GM13977 (cell line): ENCODE measurements around the gene ZBTB21.
"Not testable (repeated sequence)": the region's sequence is repeated elsewhere in the genome, so short reads cannot be mapped to it uniquely, and the experiment has no call there.

Experiments
- DNase-seq: peaks from one replicate; pipeline ENCODE4 v3.0.0; 2012; ENCODE audit warnings: low spot score
- in situ Hi-C: fragments of 300-500 bp; cut with MboI; formaldehyde crosslinking; loops from one replicate; pipeline ENCODE4 v1.12.0; 2022; ENCODE audit warnings: low sequenced_read_pairs, low pct_unique_long_range_greater_than_20kb, mixed read lengths, inconsistent platforms; ENCODE audit not compliant: unreplicated experiment
- TF ChIP-seq, protein P1 (sequence below): IDR thresholded peaks from 2 replicates; pipeline ENCODE4 v1.5.1; 2012; ENCODE audit warnings: mild to moderate bottlenecking, control low read depth; ENCODE audit not compliant: insufficient read depth; ENCODE audit errors: extremely low read depth, missing control alignments

The ZBTB21 gene

DNA sequence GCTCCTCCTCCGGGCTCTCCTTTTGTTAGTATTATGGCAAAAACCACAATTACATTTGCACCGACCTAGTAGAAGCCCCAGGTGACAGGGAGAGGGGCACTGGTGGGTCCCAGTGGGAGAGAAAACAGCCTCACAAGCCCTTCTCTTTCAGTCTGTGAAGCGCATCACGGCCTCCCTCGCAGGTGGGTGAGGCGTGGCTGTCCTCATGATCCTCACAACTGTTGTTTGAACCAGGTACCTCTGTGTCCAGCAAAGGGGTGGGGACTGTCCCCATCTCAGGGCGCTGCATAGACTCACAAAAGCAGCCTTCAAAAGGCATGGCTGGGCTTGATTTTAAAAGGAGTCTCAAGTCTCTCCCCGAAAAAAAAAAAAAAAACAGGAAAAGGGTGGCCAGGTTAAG is 48.4 kb downstream of the ZBTB21 start:
- in situ Hi-C loops, result no loop called here
- TF ChIP-seq, protein P1, sequence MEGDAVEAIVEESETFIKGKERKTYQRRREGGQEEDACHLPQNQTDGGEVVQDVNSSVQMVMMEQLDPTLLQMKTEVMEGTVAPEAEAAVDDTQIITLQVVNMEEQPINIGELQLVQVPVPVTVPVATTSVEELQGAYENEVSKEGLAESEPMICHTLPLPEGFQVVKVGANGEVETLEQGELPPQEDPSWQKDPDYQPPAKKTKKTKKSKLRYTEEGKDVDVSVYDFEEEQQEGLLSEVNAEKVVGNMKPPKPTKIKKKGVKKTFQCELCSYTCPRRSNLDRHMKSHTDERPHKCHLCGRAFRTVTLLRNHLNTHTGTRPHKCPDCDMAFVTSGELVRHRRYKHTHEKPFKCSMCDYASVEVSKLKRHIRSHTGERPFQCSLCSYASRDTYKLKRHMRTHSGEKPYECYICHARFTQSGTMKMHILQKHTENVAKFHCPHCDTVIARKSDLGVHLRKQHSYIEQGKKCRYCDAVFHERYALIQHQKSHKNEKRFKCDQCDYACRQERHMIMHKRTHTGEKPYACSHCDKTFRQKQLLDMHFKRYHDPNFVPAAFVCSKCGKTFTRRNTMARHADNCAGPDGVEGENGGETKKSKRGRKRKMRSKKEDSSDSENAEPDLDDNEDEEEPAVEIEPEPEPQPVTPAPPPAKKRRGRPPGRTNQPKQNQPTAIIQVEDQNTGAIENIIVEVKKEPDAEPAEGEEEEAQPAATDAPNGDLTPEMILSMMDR, result no peak
- no peak for DNase-seq

GRCh38 chr21:41961282-41961701 is 48.9 kb downstream of the ZBTB21 start:
- TF ChIP-seq, protein P1, result no peak
- in situ Hi-C loops, result no loop called here
- no peak for DNase-seq

GRCh38 chr21:41960386-41960785 is 49.8 kb downstream of the ZBTB21 start:
- no peak for DNase-seq
- TF ChIP-seq, protein P1, result no peak
- in situ Hi-C loops, result no loop called here

GRCh38 chr21:41959697-41960096 is 50.5 kb downstream of the ZBTB21 start:
- in situ Hi-C loops, DNase-seq: not testable (repeated sequence)

GRCh38 chr21:41958886-41959563 is 51.1 kb downstream of the ZBTB21 start:
- TF ChIP-seq, protein P1, result no peak
- DNase-seq, result peak; percentile 17
- in situ Hi-C loops, result no loop called here

DNA sequence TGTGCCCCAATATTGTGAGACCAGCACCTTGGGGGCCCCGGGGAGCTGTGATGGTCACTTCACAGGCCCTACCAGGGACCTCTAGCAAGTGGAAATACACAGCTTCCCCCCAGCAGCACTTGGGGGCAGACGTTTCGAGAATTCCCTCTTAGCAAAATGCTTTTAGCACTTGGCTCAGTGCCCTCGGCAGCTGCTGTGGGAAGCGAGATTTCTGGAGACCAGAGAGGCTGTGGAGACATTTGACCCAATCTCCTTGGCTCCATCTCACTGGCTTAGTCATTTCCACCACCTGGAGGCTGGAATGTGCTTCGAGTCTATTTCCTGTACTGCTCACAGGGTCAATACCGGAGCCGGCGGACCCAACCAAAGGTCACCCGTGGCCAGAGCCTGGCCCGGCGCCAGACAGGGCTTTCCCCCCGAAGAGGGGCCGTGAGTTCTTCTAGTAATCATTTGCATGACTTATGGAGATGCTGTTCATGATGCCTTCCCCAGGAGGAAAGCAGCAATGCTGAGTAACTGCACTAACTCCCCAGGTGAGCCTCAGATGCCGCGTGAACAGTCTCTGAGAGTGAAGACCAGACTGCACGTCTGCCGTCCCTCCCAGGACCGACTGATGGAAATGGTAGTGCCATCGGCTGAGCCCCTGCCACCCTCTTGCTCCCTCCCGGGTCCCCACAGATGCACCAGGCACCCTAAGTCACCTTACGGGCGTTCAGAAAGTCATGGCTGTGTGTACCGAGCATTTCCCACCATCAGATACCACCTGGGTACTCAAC is 52.0 kb downstream of the ZBTB21 start:
- TF ChIP-seq, protein P1, result no peak
- in situ Hi-C loops, result no loop called here
- DNase-seq, result peak; percentile 19
